A673 (cell line): ENCODE results near the gene UST. TPM values are rescaled to one million over a fixed set of nuclear protein-coding genes. Genes with fewer than 3 reads are reported as not detected.

Source experiments
- BruUV-seq: library from RNA; stranded (reverse); fragments of 400-500 nt; replicated peaks from 2 replicates; lab custom pipeline; 2021; lab: Mats Ljungman, UMichigan
- CTCF ChIA-PET: fragments of 300-600 bp; sonication (Branson Sonifier 250); formaldehyde crosslinking; loops from one replicate; lab custom pipeline; 2022; ENCODE audit warnings: antibody characterized with exemption; lab: Charles Lee
- POLR2A ChIA-PET: fragments of 300-600 bp; sonication (Branson Sonifier 250); formaldehyde crosslinking; loops from one replicate; lab custom pipeline; 2022; ENCODE audit warnings: antibody characterized with exemption; ENCODE audit not compliant: low non-redundant PET; lab: Charles Lee
- DNase-seq: peaks from one replicate; pipeline ENCODE4 v3.0.0-alpha.2; 2015; ENCODE audit warnings: low spot score
- H3K27ac ChIP-seq: fragments of 200-600 bp; sonication (generic); 2 replicates; pipeline ENCODE4 v1.5.1; 2016; ENCODE audit warnings: mixed run types, low read depth, mild to moderate bottlenecking, mixed read lengths, antibody characterized with exemption, low read length; ENCODE audit not compliant: poor library complexity, severe bottlenecking
- H3K27me3 ChIP-seq: fragments of 200-600 bp; sonication (generic); replicated peaks from 2 replicates; pipeline ENCODE4 v1.6.1; 2017; ENCODE audit warnings: mixed run types, low read depth, mild to moderate bottlenecking, mixed read lengths, antibody characterized with exemption, low read length; ENCODE audit not compliant: insufficient read depth, poor library complexity
- H3K36me3 ChIP-seq: fragments of 200-600 bp; sonication (generic); 2 replicates; pipeline ENCODE4 v1.6.1; 2016; ENCODE audit warnings: mixed run types, mild to moderate bottlenecking, mixed read lengths, antibody characterized with exemption, low read length; ENCODE audit not compliant: insufficient read depth, poor library complexity, severe bottlenecking
- H3K4me1 ChIP-seq: fragments of 200-600 bp; sonication (generic); 2 replicates; pipeline ENCODE4 v1.6.1; 2017; ENCODE audit warnings: mixed run types, mild to moderate bottlenecking, mixed read lengths, antibody characterized with exemption, low read length; ENCODE audit not compliant: insufficient read depth, poor library complexity, severe bottlenecking
- H3K4me3 ChIP-seq: fragments of 200-600 bp; sonication (generic); 2 replicates; pipeline ENCODE4 v1.5.1; 2016; ENCODE audit warnings: low read depth, mixed run types, mild to moderate bottlenecking, mixed read lengths, low read length; ENCODE audit not compliant: poor library complexity, severe bottlenecking
- H3K9me3 ChIP-seq: fragments of 200-600 bp; sonication (generic); 2 replicates; pipeline ENCODE4 v1.6.1; 2016; ENCODE audit warnings: mixed run types, low read depth, mild to moderate bottlenecking, mixed read lengths, antibody characterized with exemption, low read length; ENCODE audit not compliant: poor library complexity, severe bottlenecking
- CTCF ChIP-seq: fragments of 300-800, 200-600 bp; sonication (generic); conservative IDR thresholded peaks from 2 replicates; pipeline ENCODE4 v1.5.1; 2017; ENCODE audit warnings: low read depth, mild to moderate bottlenecking, antibody characterized with exemption, low read length, moderate library complexity, mixed read lengths
- EZH2 ChIP-seq: fragments of 200-600 bp; sonication (generic); IDR thresholded peaks from 2 replicates; pipeline ENCODE4 v1.6.1; 2017; ENCODE audit warnings: borderline replicate concordance, low read depth, mild to moderate bottlenecking, mixed read lengths, antibody characterized with exemption, low read length; ENCODE audit not compliant: poor library complexity, severe bottlenecking
- intact Hi-C: fragments of 100-400 bp; cut with micrococcal nuclease; formaldehyde crosslinking; loops from one replicate; pipeline ENCODE4 v1.10.0; 2022; ENCODE audit not compliant: unreplicated experiment
- total RNA-seq: library from RNA; stranded (reverse); gene quantifications from 2 replicates; pipeline ENCODE4 v1.2.3, GENCODE V29; 2021

Gene UST
- total RNA-seq, 1 experiment from 2014 or later, result 1.5 TPM

GRCh38 chr6:148768646-148769270 lies 21.9 kb downstream of the UST start:
- Histone ChIP-seq H3K27me3 (no peaks in the 10 kb centered on the region), H3K4me1 (peaks cover 6% of the 10 kb centered on the region), H3K27ac (no peak overlapping the region), H3K4me3 (no peak overlapping the region), H3K9me3 (no peaks in the 10 kb centered on the region), H3K36me3 (no peaks in the 10 kb centered on the region)
- DNase-seq, result no peak
- TF ChIP-seq CTCF, result no peak
- no peak for TF ChIP-seq EZH2
- BruUV-seq, result no TSS peak
- CTCF ChIA-PET, result no interaction called here
- POLR2A ChIA-PET, result no interaction called here
- intact Hi-C loops, result no loop called here

DNA sequence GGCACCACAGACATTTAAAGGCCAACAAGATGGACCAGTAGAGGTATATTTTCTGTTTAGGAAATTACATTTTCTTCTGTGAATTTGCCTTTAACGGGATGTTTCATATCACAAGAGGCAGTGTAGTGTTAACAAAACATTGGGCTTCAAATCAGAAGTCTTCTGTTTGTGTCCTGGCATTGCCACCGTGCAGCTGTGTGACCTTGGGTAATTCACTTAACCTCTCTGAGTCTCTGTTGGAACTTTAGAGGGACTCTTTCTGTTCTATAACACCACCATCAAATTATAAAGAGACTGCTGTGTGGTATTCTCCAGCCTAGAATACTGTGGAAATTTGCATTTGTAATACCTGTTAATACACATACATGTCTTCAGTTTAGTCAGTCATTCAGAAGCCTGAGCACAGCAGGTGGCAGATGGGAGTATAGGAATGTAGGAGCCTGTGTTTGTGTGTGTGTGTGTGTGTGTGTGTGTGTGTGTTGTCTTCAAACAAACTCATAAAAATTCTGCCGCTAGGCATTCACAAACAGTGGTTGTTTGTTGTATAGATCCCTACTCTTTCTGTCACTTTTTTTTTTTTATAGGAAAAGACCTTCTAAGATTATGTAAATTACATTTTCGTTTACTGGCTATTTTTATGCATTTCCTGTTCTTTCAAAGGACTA lies 22.6 kb downstream of the UST start:
- peak; percentile 26 for DNase-seq
- intact Hi-C loops, result no loop called here
- TF ChIP-seq EZH2, result no peak
- no peak for TF ChIP-seq CTCF
- CTCF ChIA-PET, result no interaction called here
- POLR2A ChIA-PET, result no interaction called here
- H3K4me3 ChIP-seq, result no peak overlapping the region
- H3K4me1 ChIP-seq, result peaks cover 6% of the 10 kb centered on the region
- BruUV-seq, result no TSS peak
- no peak overlapping the region for H3K27ac ChIP-seq
- H3K9me3 ChIP-seq, result no peaks in the 10 kb centered on the region
- no peaks in the 10 kb centered on the region for H3K27me3 ChIP-seq
- H3K36me3 ChIP-seq, result no peaks in the 10 kb centered on the region

GRCh38 chr6:148770408-148771211 lies 23.8 kb downstream of the UST start:
- BruUV-seq, result no TSS peak
- TF ChIP-seq CTCF, result no peak
- TF ChIP-seq EZH2, result no peak
- intact Hi-C loops, result no loop called here
- ChIA-PET POLR2A (no interaction called here), CTCF (interaction anchor here (0.6 kb wide), 1 partner anchor 305 kb away, joined by 7 read pairs; no protein-coding TSS in a partner anchor)
- H3K4me1 ChIP-seq, result peaks cover 6% of the 10 kb centered on the region
- H3K36me3 ChIP-seq, result no peaks in the 10 kb centered on the region
- H3K27ac ChIP-seq, result no peak overlapping the region
- no peak overlapping the region for H3K4me3 ChIP-seq
- no peak for DNase-seq
- H3K9me3 ChIP-seq, result no peaks in the 10 kb centered on the region
- H3K27me3 ChIP-seq, result no peaks in the 10 kb centered on the region
